A549 (cell line): ENCODE measurements around the gene FBXL13. TPM values are rescaled to one million over a fixed set of nuclear protein-coding genes. Genes with fewer than 3 reads are reported as not detected.
A peak's percentile ranks its signal among the peaks of the same experiment; 100 is the strongest.

ENCODE experiments used
- ATAC-seq, 2 experiments: fragments of 200-7000 bp in 1 of 2; fragments of >200 bp in 1 of 2; cut with Nextera tagmentation in 1 of 2; cut with Tn5 transposase in 1 of 2; 3 replicates each; pipeline versions ENCODE4 v1.8.0 to v1.9.1; 2018 to 2020; ENCODE audit warnings: mild to moderate bottlenecking in 1 of 2, moderate library complexity in 1 of 2
- CTCF ChIA-PET: fragments of 300-600 bp; sonication (Branson Sonifier 250); formaldehyde crosslinking; extraction: SDS; loops from one replicate; lab custom pipeline; 2021; ENCODE audit warnings: antibody characterized with exemption, inconsistent platforms; lab: Yijun Ruan, JAX
- POLR2A ChIA-PET: fragments of 350-600 bp; formaldehyde crosslinking; extraction: SDS; loops from one replicate; lab custom pipeline; 2021; ENCODE audit warnings: antibody characterized with exemption, inconsistent platforms; lab: Yijun Ruan, JAX
- DNase-seq, 2 experiments: peaks; one replicate each; pipeline versions ENCODE4 v3.0.0 to v3.0.0-alpha.2; 2011 to 2016; ENCODE audit warnings: low read depth in 1 of 2, low spot score in 1 of 2
- FAIRE-seq: peaks from 2 replicates; lab custom pipeline; 2011; peaks lifted over from hg19 to GRCh38; lab: Jason Lieb, UNC
- H3K27ac ChIP-seq, 2 experiments: fragments of >200 bp; sonication (Bioruptor Twin); formaldehyde crosslinking; 3 replicates each; pipeline ENCODE4 v1.5.1; 2016 to 2017
- H3K4me1 ChIP-seq: fragments of >200 bp; sonication (Bioruptor Twin); formaldehyde crosslinking; 3 replicates; pipeline ENCODE4 v1.6.1; 2016
- H3K4me2 ChIP-seq: fragments of >200 bp; sonication (Bioruptor Twin); formaldehyde crosslinking; 3 replicates; pipeline ENCODE4 v1.6.1; 2016
- H3K4me3 ChIP-seq: fragments of >200 bp; sonication (Bioruptor Twin); formaldehyde crosslinking; 3 replicates; pipeline ENCODE4 v1.5.1; 2016
- H3K9me3 ChIP-seq: fragments of >200 bp; sonication (Bioruptor Twin); formaldehyde crosslinking; 3 replicates; pipeline ENCODE4 v1.6.1; 2016
- CBX2 ChIP-seq: fragments of 200-600 bp; sonication (generic); IDR thresholded peaks from 2 replicates; pipeline ENCODE4 v1.6.1; 2016; ENCODE audit warnings: low read depth, mild to moderate bottlenecking, borderline replicate concordance
- CBX8 ChIP-seq: fragments of 200-600 bp; sonication (generic); IDR thresholded peaks from 2 replicates; pipeline ENCODE4 v1.6.1; 2016
- CEBPB ChIP-seq, 2 experiments: fragments of >200 bp in 1 of 2; sonication (Bioruptor Twin) in 1 of 2; formaldehyde crosslinking in 1 of 2; IDR thresholded peaks; 2 replicates each; pipeline ENCODE4 v1.6.1; 2012 to 2016
- CHD4 ChIP-seq: fragments of 200-600 bp; sonication (generic); IDR thresholded peaks from 2 replicates; pipeline ENCODE4 v1.6.1; 2016; ENCODE audit warnings: antibody characterized with exemption, mild to moderate bottlenecking, borderline replicate concordance
- EHMT2 ChIP-seq: fragments of 200-600 bp; sonication (generic); IDR thresholded peaks from 2 replicates; pipeline ENCODE4 v1.6.1; 2016; ENCODE audit warnings: antibody characterized with exemption, low read depth, mild to moderate bottlenecking, moderate library complexity
- ELK1 ChIP-seq: fragments of 150-350 bp; IDR thresholded peaks from 2 replicates; pipeline ENCODE4 v1.6.1; 2014; ENCODE audit warnings: low read depth, mild to moderate bottlenecking, low read length
- ESRRA ChIP-seq: fragments of 150-350 bp; IDR thresholded peaks from 2 replicates; pipeline ENCODE4 v1.6.1; 2014; ENCODE audit warnings: mild to moderate bottlenecking, low read length, borderline replicate concordance
- FOSL2 ChIP-seq, 2 experiments: fragments of 450-650 bp in 1 of 2; fragments of >200 bp in 1 of 2; sonication (Bioruptor Twin) in 1 of 2; formaldehyde crosslinking; IDR thresholded peaks; 2 replicates each; pipeline versions ENCODE4 v1.5.0 to v1.6.1; 2016 to 2020; ENCODE audit warnings: mild to moderate bottlenecking in 1 of 2, moderate library complexity in 1 of 2
- HOXB13 ChIP-seq: fragments of 250-450 bp; sonication (Bioruptor Pico); IDR thresholded peaks from 2 replicates; pipeline ENCODE4 v1.5.0; 2020; ENCODE audit warnings: low read depth, mild to moderate bottlenecking, moderate library complexity
- KDM1A ChIP-seq: fragments of 200-600 bp; sonication (generic); IDR thresholded peaks from 2 replicates; pipeline ENCODE4 v1.6.1; 2016; ENCODE audit warnings: low read depth, mild to moderate bottlenecking
- KDM5A ChIP-seq: fragments of 200-600 bp; sonication (generic); IDR thresholded peaks from 2 replicates; pipeline ENCODE4 v1.6.1; 2016; ENCODE audit warnings: antibody characterized with exemption, mild to moderate bottlenecking
- MAFK ChIP-seq: fragments of 450-650 bp; IDR thresholded peaks from 2 replicates; pipeline ENCODE4 v1.6.1; 2014; ENCODE audit not compliant: partially characterized antibody
- PBX3 ChIP-seq: IDR thresholded peaks from 2 replicates; pipeline ENCODE4 v1.6.1; 2012
- PHF8 ChIP-seq: fragments of 200-600 bp; sonication (generic); IDR thresholded peaks from 2 replicates; pipeline ENCODE4 v1.6.1; 2016; ENCODE audit warnings: low read depth, mild to moderate bottlenecking, antibody characterized with exemption, moderate library complexity, borderline replicate concordance
- RNF2 ChIP-seq: fragments of 200-600 bp; sonication (generic); IDR thresholded peaks from 2 replicates; pipeline ENCODE4 v1.6.1; 2016; ENCODE audit warnings: low read depth, mild to moderate bottlenecking, antibody characterized with exemption, moderate library complexity, borderline replicate concordance
- ZFP36 ChIP-seq: fragments of 450-650 bp; IDR thresholded peaks from 2 replicates; pipeline ENCODE4 v1.6.1; 2014; ENCODE audit warnings: borderline replicate concordance; ENCODE audit not compliant: partially characterized antibody
- WGBS: methylation state at CpG from one replicate; pipeline ENCODE4 v1.1.6; 2017; ENCODE audit errors: missing lambda C conversion rate; 5-methylcytosine and 5-hydroxymethylcytosine counted together
- polyA plus RNA-seq, 4 experiments: library from polyadenylated mRNA; depleted of rRNA in 3 of 4; stranded (reverse); fragments of >200 nt; fragmentation: RNase III in 1 of 4; extraction: RNeasy Plus Mini Kit Qiagen cat#74134 plus additional on column Dnase treatment in 1 of 4; gene quantifications; 2 replicates in 3 of 4; 3 replicates in 1 of 4; pipeline ENCODE4 v1.2.3, GENCODE V29; 2011 to 2017
- TF ChIP-seq, protein P1 (sequence below): fragments of 250-450 bp; sonication (Bioruptor Pico); IDR thresholded peaks from 2 replicates; pipeline ENCODE4 v1.5.0; 2020; ENCODE audit warnings: low read depth, mild to moderate bottlenecking, moderate library complexity
- TF ChIP-seq, protein P2 (sequence below): IDR thresholded peaks from 2 replicates; pipeline ENCODE4 v1.6.1; 2012; ENCODE audit warnings: low read depth, borderline replicate concordance

Gene FBXL13
- polyA plus RNA-seq, 2 of the 4 experiments (the other 2 are of a cell fraction) = 0.45 to 0.70 TPM

DNA sequence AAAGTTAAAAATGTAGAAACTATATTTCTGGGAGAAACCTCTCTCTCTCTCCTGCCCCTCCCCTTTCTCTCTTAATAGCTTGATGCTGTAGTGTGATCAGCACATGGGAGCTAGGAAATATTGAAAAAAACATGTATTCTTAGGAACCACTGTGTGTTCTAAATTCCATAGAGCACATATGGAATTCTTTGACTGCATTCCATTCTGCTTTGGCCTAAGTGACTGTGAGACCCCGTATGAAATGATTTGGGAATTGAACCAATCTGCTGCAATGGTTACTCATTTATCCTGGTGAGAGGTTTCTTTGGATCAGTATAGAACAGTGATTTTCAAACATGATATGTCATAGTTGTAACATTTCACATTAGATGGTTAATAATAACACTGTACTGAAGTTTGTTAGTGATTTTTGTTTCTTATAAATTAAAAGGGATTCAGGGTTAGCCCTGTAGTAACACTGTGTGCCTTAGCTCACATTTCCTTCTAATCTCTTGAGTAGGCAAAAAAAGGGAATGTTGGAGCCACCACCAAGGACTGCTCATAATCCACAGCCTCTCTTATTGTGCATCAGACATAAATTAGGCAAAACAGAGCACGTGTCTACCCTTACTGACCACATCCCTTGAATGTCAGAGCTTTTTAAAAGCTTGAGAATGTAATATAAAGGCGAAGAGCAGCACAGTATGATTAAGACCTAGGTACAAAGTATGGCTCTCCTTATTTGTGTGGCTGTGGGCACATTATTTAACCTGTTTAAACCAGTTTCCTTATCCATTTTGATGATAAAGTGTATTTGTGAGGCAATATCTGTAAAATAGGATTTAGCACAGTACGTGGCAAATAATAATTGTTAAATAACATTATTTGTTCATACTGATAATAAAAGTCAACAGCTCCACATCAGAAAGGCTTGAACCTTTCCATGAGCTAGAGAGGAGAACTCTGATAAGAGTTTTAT is 256.7 kb downstream of the FBXL13 start:
- ATAC-seq = no peak
- H3K9me3 ChIP-seq = no peaks in the 10 kb centered on the region
- FAIRE-seq = no peak
- no peak overlapping the region for H3K4me2 ChIP-seq
- CTCF ChIA-PET = interaction anchor here (0.6 kb wide), 1 partner anchor 273 kb away, joined by 5 read pairs; no protein-coding TSS in a partner anchor
- H3K4me1 ChIP-seq = peaks cover 3% of the 10 kb centered on the region; the same call in 1 of the 3 replicates
- H3K4me3 ChIP-seq = no peak overlapping the region
- WGBS = 87% methylated on average over 4 of the region's 4 CpGs
- POLR2A ChIA-PET = no interaction called here
- no peak for DNase-seq
- no peak for TF ChIP-seq CBX8
- TF ChIP-seq CEBPB (IDR thresholded peaks at IDR 0.05) = no peak
- TF ChIP-seq CHD4 = no peak
- TF ChIP-seq KDM5A = no peak
- no peak for TF ChIP-seq HOXB13 (CRISPR knock-in tag)
- TF ChIP-seq, protein P1, sequence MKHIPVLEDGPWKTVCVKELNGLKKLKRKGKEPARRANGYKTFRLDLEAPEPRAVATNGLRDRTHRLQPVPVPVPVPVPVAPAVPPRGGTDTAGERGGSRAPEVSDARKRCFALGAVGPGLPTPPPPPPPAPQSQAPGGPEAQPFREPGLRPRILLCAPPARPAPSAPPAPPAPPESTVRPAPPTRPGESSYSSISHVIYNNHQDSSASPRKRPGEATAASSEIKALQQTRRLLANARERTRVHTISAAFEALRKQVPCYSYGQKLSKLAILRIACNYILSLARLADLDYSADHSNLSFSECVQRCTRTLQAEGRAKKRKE = no peak
- no peak for TF ChIP-seq KDM1A
- no peak for TF ChIP-seq ZFP36
- no peak for TF ChIP-seq PBX3
- TF ChIP-seq CBX2 = no peak
- TF ChIP-seq ESRRA = no peak
- TF ChIP-seq ELK1 = no peak
- TF ChIP-seq EHMT2 = no peak
- no peak for TF ChIP-seq RNF2
- no peak overlapping the region for H3K27ac ChIP-seq

GRCh38 chr7:102814025-102814471 is 260.5 kb downstream of the FBXL13 start:
- Histone ChIP-seq H3K4me3 (no peak overlapping the region), H3K4me1 (peaks cover 3% of the 10 kb centered on the region; the same call in 1 of the 3 replicates), H3K4me2 (no peak overlapping the region), H3K27ac (no peak overlapping the region), H3K9me3 (no peaks in the 10 kb centered on the region)
- DNase-seq = no peak
- TF ChIP-seq, protein P1 = no peak
- TF ChIP-seq, protein P2, sequence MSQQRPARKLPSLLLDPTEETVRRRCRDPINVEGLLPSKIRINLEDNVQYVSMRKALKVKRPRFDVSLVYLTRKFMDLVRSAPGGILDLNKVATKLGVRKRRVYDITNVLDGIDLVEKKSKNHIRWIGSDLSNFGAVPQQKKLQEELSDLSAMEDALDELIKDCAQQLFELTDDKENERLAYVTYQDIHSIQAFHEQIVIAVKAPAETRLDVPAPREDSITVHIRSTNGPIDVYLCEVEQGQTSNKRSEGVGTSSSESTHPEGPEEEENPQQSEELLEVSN = no peak
- TF ChIP-seq FOSL2 (IDR thresholded peaks at IDR 0.05) (no peak), FOSL2 (CRISPR knock-in tag; IDR thresholded peaks at IDR 0.05) (0 out of 2 replicates have a peak, but pooled peaks have one; percentile 9), PHF8 (no peak), MAFK (no peak)
- CTCF ChIA-PET = interaction anchor here (0.8 kb wide), 1 partner anchor 248 kb away, joined by 5 read pairs; no protein-coding TSS in a partner anchor
- POLR2A ChIA-PET = no interaction called here
- WGBS = 24% methylated on average over 4 of the region's 4 CpGs
- no peak for FAIRE-seq
- no peak for ATAC-seq
